Glutamatergic neuron (in vitro differentiated cells): Measurements from ENCODE around the gene DAZAP2. TPM values are rescaled to one million over a fixed set of nuclear protein-coding genes. Genes with fewer than 3 reads are reported as not detected.
"Not testable (repeated sequence)": the region's sequence is repeated elsewhere in the genome, so short reads cannot be mapped to it uniquely, and the experiment has no call there.

ENCODE experiments used
- DNase-seq: peaks from one replicate; pipeline ENCODE4 v3.0.0; 2022
- H3K27ac Mint-ChIP-seq: one replicate; pipeline ENCODE4 v1.8.0; 2020; ENCODE audit warnings: mild to moderate bottlenecking, mixed read lengths, inconsistent platforms; ENCODE audit not compliant: unreplicated experiment
- H3K27me3 Mint-ChIP-seq: one replicate; pipeline ENCODE4 v1.8.0; 2020; ENCODE audit warnings: mild to moderate bottlenecking, moderate library complexity, mixed read lengths, inconsistent platforms; ENCODE audit not compliant: unreplicated experiment
- H3K36me3 Mint-ChIP-seq: one replicate; pipeline ENCODE4 v1.8.0; 2020; ENCODE audit warnings: mild to moderate bottlenecking, mixed read lengths, inconsistent platforms; ENCODE audit not compliant: unreplicated experiment
- H3K4me1 Mint-ChIP-seq: one replicate; pipeline ENCODE4 v1.8.0; 2020; ENCODE audit warnings: mild to moderate bottlenecking, low read depth, mixed read lengths, inconsistent platforms; ENCODE audit not compliant: unreplicated experiment
- H3K4me3 Mint-ChIP-seq: one replicate; pipeline ENCODE4 v1.8.0; 2020; ENCODE audit warnings: mild to moderate bottlenecking, mixed read lengths, inconsistent platforms; ENCODE audit not compliant: unreplicated experiment
- H3K9me3 Mint-ChIP-seq: one replicate; pipeline ENCODE4 v1.8.0; 2020; ENCODE audit warnings: mild to moderate bottlenecking, moderate library complexity, mixed read lengths, inconsistent platforms; ENCODE audit not compliant: unreplicated experiment
- CTCF ChIP-seq: fragments of 200-600 bp; sonication (generic); IDR thresholded peaks from one replicate; pipeline ENCODE4 v1.5.0; 2021; ENCODE audit not compliant: partially characterized antibody, unreplicated experiment
- total RNA-seq: library from RNA; stranded (reverse); fragmentation: NEBNext Ultra II Directional; extraction: Animal tissue kit (Norgen Biotek cat#: 25700); gene quantifications from one replicate; pipeline ENCODE4 v1.2.1, GENCODE V29; 2021; ENCODE audit not compliant: unreplicated experiment

The DAZAP2 gene
- total RNA-seq, 1 donor from 2014 or later = 31.9 TPM

- Mint-ChIP-seq H3K27me3 (no peaks in the 10 kb centered on the region), H3K4me3 (no peak overlapping the region), H3K9me3 (no peaks in the 10 kb centered on the region), H3K27ac (no peak overlapping the region), H3K36me3 (no peaks in the 10 kb centered on the region), H3K4me1 (no peaks in the 10 kb centered on the region)
- no peak for DNase-seq
- TF ChIP-seq CTCF = no peak
Observed at GRCh38 chr12:51285843-51286242, 47.2 kb downstream of the DAZAP2 start.

- H3K4me1 Mint-ChIP-seq, DNase-seq, H3K4me3 Mint-ChIP-seq, H3K9me3 Mint-ChIP-seq, H3K27ac Mint-ChIP-seq, H3K36me3 Mint-ChIP-seq, H3K27me3 Mint-ChIP-seq: not testable (repeated sequence)
Observed at GRCh38 chr12:51291603-51292513, 53.2 kb downstream of the DAZAP2 start.

Other genes starting within 250 kb of the DAZAP2 start
- gene SLC11A2, start 212.4 kb upstream of the DAZAP2 start, total RNA-seq = 41.1 TPM
- 37.1 TPM for gene LETMD1, start 190.5 kb upstream of the DAZAP2 start, total RNA-seq
- 90.6 TPM for gene CSRNP2, start 155.2 kb upstream of the DAZAP2 start, total RNA-seq
- 21.7 TPM for gene TFCP2, start 65.7 kb upstream of the DAZAP2 start, total RNA-seq
- 6.0 TPM for gene POU6F1, start 20.8 kb upstream of the DAZAP2 start, total RNA-seq
- gene SMAGP, start 31.6 kb downstream of the DAZAP2 start, total RNA-seq = not detected
- gene BIN2, start 85.3 kb downstream of the DAZAP2 start, total RNA-seq = not detected
- gene CELA1, start 107.9 kb downstream of the DAZAP2 start, total RNA-seq = not detected
- gene GALNT6, start 152.6 kb downstream of the DAZAP2 start, total RNA-seq = 0.39 TPM
- gene SLC4A8, start 186.0 kb downstream of the DAZAP2 start, total RNA-seq = 80.0 TPM